ENCODE results near the gene DOCK2.

Gene DOCK2

GRCh38 chr5:169688106-169688505 is 51.0 kb downstream of the DOCK2 start:
- DNase-seq (ENCODE audit: low read depth): no peak
- H3K4me3 ChIP-seq (ENCODE audit: low read length): no peak overlapping the region
- no peak for TF ChIP-seq CTCF (conservative IDR thresholded peaks at IDR 0.05; ENCODE audit: low read length)

- DNase-seq (ENCODE audit: low read depth): peak; percentile 69
- H3K4me3 ChIP-seq (ENCODE audit: low read length): no peak overlapping the region
- TF ChIP-seq CTCF (conservative IDR thresholded peaks at IDR 0.05; ENCODE audit: low read length): no peak
These were observed 54.4 kb downstream of the DOCK2 start for GRCh38 chr5:169691471-169691870.

GRCh38 chr5:169694091-169694625 is 57.1 kb downstream of the DOCK2 start:
- TF ChIP-seq CTCF (conservative IDR thresholded peaks at IDR 0.05; ENCODE audit: low read length): no peak
- peak; percentile 41 for DNase-seq (ENCODE audit: low read depth)

GRCh38 chr5:169695025-169695625 is 58.0 kb downstream of the DOCK2 start:
- no peak for TF ChIP-seq CTCF (conservative IDR thresholded peaks at IDR 0.05; ENCODE audit: low read length)
- no peak overlapping the region for H3K4me3 ChIP-seq (ENCODE audit: low read length)
- DNase-seq (ENCODE audit: low read depth): peak; percentile 21

More at GRCh38 chr5:169694091-169694625, 57.1 kb downstream of the DOCK2 start:
- no peak overlapping the region for H3K4me3 ChIP-seq (ENCODE audit: low read length)

GRCh38 chr5:169695919-169696490 is 58.9 kb downstream of the DOCK2 start:
- no peak overlapping the region for H3K4me3 ChIP-seq (ENCODE audit: low read length)
- peak; percentile 99 for DNase-seq (ENCODE audit: low read depth)
- TF ChIP-seq CTCF (conservative IDR thresholded peaks at IDR 0.05; ENCODE audit: low read length): no peak

- peak; percentile 74 for DNase-seq (ENCODE audit: low read depth)
- TF ChIP-seq CTCF (conservative IDR thresholded peaks at IDR 0.05; ENCODE audit: low read length): no peak
- H3K4me3 ChIP-seq (ENCODE audit: low read length): no peak overlapping the region
These were observed 59.8 kb downstream of the DOCK2 start for GRCh38 chr5:169696621-169697510.

Data from AG10803 (cell line).